HG03066 (cell line): Measurements from ENCODE around the gene FOXO4.
"Not testable (repeated sequence)": the region's sequence is repeated elsewhere in the genome, so short reads cannot be mapped to it uniquely, and the experiment has no call there.

Experiments used
- ATAC-seq: cut with Tn5 transposase; IDR thresholded peaks from one replicate; pipeline ENCODE4 v1.9.1; 2021; ENCODE audit warnings: low read depth; ENCODE audit not compliant: unreplicated experiment

Gene FOXO4

DNA sequence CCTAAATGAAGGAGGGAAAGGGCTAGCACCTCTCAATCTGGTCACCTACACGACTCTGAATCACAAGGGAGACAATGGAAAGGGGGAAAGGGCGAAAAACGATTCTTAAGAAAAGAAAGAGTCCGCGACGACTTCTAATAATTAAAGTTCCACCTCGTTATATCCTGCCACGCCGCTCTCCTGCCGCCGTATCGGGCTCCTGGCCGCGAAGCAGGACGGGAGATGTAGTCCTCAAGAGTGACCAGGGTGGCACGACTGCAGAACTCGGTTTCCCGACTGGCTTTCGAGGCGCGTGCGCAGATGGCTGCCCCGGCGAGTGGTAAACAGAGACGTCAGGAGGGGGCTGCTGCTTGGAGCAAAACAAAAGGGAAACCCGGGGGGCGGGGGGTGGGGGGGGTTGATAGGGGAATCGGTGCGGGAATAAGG is at the start of gene FOXO4:
FOXO4 (plus strand) TSS at position 297 of the 426 bp plus-strand sequence. CDS start 678 bp downstream, outside the sequence.
- peak; percentile 92 for ATAC-seq

- not testable (repeated sequence) for ATAC-seq
Observed at GRCh38 chrX:71047891-71048290, 47.8 kb upstream of the FOXO4 start.

GRCh38 chrX:71052721-71053120 is 42.9 kb upstream of the FOXO4 start:
- no peak for ATAC-seq

GRCh38 chrX:71053217-71053621 is 42.4 kb upstream of the FOXO4 start:
- peak; percentile 83 for ATAC-seq

DNA sequence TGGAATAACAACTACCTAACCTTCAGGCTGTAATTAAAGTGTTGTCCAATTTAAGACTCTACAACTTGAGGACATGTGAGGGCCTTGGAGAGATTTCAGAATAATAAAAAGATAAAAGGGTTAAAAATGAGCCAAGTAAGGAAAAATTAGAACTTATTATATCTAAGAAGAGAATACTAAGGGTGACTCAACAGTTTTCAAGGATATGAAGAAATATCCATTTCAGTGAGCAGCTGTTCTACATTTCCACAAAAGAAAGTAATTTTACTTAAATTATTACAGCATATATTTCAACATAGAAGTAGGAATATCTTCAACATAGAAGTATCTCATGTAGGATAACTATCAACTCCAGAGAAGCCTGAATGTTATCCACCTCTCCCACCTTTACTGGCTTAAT is 38.8 kb upstream of the FOXO4 start:
- no peak for ATAC-seq

GRCh38 chrX:71057848-71058530 is 37.7 kb upstream of the FOXO4 start:
- no peak for ATAC-seq

DNA sequence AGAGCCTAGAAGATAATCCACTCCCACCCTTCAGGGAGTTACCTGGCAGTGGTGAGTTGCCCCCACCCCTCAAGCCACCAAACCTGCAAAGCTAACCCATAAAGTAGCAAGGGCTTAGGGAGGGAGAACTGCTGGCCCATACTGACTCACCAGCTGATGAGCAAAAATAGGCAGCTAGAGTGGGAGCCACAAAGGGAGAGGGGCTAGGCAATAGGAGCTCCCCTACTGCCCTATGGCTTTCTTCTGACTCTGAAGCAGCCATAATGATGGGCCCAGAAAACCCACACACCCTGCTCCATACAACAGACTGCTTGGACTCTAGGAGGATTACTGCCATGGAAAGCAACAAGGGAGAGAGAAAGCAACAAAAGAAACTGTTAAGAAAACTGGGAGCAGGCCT is 35.5 kb upstream of the FOXO4 start:
- no peak for ATAC-seq

- ATAC-seq: no peak
Observed at GRCh38 chrX:71067089-71067488, 28.6 kb upstream of the FOXO4 start.

GRCh38 chrX:71067712-71068043 is 28.0 kb upstream of the FOXO4 start:
- peak; percentile 4 for ATAC-seq

DNA sequence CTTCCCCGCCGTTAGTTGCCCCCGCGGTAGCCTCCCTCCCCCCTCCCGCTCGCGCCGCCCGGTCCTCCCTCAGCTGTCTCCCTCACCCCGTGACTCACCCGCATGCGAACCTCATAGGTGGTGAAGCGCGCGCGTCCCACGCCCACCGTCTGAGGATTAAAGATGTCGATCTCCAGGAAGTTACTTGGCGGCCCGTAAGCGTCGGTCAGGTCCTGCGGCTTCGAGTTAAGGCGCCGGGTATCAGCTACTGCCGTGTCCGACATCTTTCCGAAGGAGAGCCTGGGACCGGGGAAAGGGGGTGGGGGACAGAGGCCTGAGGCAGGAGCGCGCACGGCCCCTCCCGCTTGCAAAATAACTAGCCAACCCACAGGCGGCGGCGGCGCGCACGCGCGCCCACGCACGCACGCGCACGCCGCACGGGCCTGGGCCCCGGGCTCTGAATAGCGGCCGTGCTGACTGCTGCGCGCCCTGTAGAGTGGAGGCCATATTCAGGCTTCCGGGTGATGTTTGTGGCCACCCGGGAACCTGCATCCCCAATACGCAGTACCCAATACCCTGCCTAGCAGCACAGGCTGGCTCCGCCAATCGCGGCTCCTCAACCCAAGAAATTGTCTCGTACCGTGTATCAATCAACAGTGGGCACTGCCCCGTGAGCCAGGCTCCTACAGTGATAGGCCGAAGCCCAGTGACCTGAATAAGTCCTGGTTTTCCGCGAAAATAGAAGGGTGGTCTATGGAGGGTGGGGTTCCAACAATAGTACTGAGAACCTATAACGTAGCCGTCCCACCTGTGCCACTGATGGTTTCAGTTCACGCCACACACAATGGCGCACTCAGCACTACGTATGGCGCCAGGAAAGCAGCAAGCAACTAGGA is 27.4 kb upstream of the FOXO4 start, which contains the start of gene SNX12:
SNX12 (minus strand) TSS at position 291 of the 875 bp plus-strand sequence; CDS start at position 263, 28 bp downstream.
- peak; percentile 94 for ATAC-seq

DNA sequence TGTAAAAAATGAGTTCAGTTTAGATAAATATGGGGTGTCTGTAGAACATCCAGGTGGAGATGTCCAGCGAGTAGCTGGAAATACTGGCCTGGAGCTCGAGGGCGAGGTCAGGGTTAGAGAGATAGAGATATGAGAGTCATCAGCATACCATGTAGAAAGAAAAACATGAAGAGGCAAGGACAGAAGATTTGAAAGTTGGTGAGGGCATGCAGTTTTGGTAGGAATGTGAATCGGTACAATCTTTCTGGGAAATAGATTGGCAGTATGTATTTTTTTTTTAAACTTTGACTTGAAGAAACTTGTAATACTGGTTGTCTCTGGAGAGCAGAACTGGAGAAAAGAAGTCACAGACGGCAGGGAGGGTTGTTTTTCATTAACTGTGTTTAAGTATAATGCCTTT is 25.1 kb upstream of the FOXO4 start:
- ATAC-seq: no peak

DNA sequence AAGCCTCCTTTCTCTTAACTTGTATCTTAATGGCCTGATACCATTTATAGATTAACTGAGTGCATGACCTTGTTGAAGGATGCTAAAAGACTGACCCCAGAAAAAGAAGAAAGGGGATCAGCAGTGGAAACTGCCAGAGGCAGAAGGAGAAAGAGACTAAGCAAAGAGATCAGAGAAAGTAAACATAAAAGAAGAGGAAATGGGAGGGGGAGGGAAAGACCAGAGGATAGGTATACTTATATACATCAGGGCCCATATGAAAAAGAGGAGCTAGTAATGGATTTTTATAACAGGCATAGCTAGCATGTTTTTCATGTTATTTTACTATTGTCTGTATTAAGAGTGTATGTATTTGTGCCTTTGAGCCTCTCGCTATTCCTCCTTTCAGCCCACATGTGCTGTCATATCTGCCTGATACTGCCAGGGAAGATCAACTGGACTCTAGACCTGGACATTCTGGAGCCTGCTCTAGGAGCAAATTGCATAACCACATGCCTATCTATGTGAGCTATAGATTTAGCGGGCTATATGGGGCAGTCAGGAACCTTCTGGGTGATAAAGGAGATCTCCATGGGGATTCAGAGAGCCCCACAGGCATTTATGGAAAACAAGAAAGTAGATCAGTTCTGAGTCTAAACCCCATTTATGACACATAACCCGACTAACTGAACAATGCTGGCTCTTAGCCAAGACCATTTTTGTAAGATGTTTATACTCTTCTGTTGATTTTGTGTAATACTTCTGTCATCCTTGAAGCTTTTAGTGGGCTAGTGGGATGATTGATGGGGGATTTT is 14.1 kb upstream of the FOXO4 start:
- no peak for ATAC-seq

GRCh38 chrX:71082124-71082647 is 13.5 kb upstream of the FOXO4 start:
- ATAC-seq: no peak

DNA sequence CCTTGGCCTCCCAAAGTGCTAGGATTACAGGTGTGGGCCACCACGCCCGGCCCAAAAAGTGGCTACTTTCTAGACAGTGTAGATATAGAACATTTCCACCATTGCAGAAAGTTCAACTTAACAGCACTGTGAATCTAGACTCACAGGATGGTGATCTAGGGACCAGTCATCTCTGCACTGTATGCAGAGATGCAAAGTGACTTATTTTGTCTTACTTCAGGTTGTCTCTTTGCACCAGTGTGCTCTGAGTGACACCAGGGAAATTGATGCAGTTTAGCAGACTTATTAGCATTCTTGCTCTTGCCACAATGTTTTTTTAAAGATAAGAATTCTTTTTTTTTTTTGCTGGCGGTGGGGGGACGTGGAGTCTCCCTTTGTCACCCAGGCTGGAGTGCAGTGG is 12.8 kb upstream of the FOXO4 start:
- no peak for ATAC-seq

GRCh38 chrX:71085900-71086299 is 9.8 kb upstream of the FOXO4 start:
- ATAC-seq: no peak

- ATAC-seq: no peak
Observed at GRCh38 chrX:71091263-71091662, 4.4 kb upstream of the FOXO4 start.

GRCh38 chrX:71095033-71095432 is 618 bp upstream of the FOXO4 start:
- ATAC-seq: no peak

DNA sequence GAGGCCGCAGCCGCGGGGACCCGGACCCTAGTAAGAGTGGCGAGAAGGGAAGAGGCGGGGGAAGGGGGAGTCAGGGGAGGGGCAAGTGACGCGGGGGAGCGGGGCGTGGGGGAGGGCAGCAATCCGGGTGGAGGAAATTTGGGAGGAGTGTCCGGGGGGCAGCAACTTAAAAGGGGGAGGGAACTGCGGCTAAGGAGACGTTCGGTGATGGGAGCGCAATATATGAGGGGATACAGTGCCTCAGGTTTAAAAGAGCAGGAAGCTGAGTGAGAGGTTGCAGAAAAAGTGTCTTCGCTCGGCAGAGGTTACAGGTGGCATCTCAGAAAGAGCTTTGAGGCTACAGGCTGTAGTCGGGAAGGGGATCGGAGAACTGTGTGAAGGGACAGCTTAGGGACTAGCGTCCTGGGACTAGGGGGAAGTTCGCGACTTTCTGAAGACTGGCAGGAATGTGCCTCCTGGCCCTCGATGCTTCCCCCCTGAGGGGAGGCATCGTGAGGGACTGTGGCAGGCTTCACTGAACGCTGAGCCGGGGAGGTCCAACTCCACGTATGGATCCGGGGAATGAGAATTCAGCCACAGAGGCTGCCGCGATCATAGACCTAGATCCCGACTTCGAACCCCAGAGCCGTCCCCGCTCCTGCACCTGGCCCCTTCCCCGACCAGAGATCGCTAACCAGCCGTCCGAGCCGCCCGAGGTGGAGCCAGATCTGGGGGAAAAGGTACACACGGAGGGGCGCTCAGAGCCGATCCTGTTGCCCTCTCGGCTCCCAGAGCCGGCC is 519 bp downstream of the FOXO4 start:
- peak; percentile 15 for ATAC-seq

DNA sequence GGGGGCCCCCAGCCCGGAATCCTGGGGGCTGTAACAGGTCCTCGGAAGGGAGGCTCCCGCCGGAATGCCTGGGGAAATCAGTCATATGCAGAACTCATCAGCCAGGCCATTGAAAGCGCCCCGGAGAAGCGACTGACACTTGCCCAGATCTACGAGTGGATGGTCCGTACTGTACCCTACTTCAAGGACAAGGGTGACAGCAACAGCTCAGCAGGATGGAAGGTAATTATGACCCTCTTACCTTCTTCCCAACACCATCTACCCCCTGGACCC is 1.0 kb downstream of the FOXO4 start:
- no peak for ATAC-seq

DNA sequence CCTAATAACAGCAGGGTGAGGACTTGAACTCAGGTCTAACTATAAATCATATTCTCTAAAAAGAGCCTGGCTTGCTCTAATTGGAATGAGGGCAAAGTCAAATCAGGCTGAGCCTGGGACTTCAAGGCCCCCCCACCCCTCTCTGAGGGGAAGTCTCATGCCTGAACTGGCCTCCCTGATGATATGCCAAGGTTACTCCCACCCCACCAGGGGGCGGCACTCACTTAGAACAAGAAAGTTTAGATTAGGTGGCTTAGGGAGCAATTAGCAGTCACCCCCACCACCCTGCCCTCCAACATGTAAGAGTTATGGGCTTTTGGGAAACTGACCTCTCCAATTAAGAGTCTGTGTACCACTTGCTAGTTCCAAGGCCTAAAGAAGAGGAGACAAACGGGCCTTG is 2.7 kb downstream of the FOXO4 start:
- ATAC-seq: no peak
